ENCODE results near the gene CNTNAP2.

The CNTNAP2 gene

DNA sequence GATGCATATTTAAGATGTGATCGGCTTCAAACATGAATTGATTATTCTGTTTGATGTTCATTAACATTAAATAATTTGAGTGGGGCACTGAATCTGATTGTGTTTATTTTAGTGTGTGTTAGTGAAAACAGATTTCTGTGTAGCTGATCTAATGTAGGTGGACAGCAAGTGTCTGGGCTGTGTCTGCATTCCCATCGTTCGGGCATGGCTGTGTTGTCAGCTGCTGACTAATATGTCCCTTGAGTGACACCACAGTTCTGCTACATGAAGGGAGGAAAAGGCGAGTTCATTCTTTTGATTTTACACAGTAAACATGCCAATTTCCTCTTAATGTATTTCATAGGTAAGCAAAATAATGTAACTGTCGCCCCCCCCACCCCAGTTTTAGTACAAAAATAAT is 203.0 kb downstream of the CNTNAP2 start:
- no peak for DNase-seq

DNA sequence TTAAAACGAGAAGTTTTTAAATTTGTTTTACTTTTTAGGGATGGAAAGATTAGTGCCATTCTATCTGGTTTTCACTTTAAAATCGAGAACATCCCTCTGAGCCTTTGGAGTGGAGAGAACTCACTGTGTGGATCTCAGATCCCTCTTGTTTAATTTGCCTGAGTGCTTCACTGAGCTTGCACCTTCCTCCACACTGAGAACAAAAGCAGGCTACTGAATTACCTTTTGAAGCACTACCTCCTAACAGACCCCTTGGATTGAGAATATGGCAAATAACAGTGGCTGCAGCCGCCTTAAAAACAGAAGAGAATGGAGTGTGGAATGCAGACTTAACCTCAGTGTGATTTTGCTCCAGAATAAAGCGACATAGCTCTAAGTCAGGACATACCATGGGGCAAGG is 204.7 kb downstream of the CNTNAP2 start:
- DNase-seq: no peak

GRCh38 chr7:146331369-146331768 is 214.8 kb downstream of the CNTNAP2 start:
- no peak for DNase-seq

GRCh38 chr7:146345251-146345650 is 228.7 kb downstream of the CNTNAP2 start:
- DNase-seq: no peak

DNA sequence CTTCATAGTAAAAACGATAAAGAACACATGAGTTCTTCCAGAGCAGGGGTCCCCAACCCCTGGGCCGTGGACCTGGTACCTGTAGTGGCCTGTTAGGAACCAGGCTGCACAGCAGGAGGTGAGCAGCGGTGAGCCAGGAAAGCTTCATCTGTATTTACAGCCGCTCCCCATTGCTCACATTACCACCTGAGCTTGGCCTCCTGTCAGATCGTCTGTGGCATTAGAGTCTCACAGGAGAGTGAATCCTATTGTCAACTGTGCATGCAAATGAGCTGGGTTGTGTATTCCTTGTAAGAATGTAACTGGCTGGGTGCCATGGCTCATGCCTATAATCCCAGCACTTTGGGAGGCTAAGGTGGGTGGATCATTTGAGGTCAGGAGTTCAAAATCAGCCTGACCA is 229.5 kb downstream of the CNTNAP2 start:
- no peak for DNase-seq

GRCh38 chr7:146355216-146355615 is 238.6 kb downstream of the CNTNAP2 start:
- no peak for DNase-seq

GRCh38 chr7:146359176-146359575 is 242.6 kb downstream of the CNTNAP2 start:
- no peak for DNase-seq

GRCh38 chr7:146366938-146367337 is 250.3 kb downstream of the CNTNAP2 start:
- no peak for DNase-seq

DNA sequence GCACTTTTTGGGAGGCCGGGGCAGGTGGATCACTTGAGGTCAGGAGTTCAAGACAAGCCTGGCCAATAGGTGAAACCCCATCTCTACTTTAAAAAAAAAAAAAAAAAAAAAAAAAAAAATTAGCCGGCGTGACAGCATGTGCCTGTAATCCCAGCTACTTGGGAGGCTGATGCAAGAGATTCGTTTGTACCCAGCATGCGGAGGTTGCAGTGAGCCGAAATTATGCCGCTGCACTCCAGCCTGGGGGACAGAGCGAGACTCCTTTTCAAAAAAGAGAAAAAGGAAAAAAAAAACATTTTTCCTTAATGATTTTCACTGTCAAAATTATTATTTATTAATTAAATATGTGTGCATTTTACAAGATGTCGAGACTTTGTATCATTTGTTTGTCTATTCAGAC is 253.6 kb downstream of the CNTNAP2 start:
- no peak for DNase-seq

GRCh38 chr7:146375170-146375569 is 258.6 kb downstream of the CNTNAP2 start:
- DNase-seq: no peak

DNA sequence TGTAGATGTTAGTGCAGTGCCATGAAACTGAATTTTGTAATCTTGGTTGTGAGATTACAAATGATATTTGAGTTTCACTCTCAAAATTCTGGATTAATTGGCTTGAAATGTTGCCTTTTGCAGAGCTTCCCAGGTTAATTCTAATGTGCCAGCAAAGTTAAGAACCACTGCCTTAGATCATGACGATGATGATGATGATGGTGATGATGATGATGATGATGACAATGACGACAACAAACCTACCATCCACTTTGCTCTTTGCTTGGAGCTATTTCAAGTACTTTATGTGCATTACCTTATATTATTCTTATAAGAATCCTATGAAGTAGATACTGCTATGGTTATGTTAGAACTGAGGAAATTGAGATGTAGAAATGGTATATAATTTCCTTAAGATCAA is 261.6 kb downstream of the CNTNAP2 start:
- DNase-seq: no peak

GRCh38 chr7:146387140-146387539 is 270.5 kb downstream of the CNTNAP2 start:
- no peak for DNase-seq

- no peak for DNase-seq
Measured at GRCh38 chr7:146388928-146389327, 272.3 kb downstream of the CNTNAP2 start.

- DNase-seq: no peak
Measured at GRCh38 chr7:146393346-146393745, 276.7 kb downstream of the CNTNAP2 start.

GRCh38 chr7:146397141-146397540 is 280.5 kb downstream of the CNTNAP2 start:
- no peak for DNase-seq

GRCh38 chr7:146401939-146402338 is 285.3 kb downstream of the CNTNAP2 start:
- DNase-seq: no peak

DNA sequence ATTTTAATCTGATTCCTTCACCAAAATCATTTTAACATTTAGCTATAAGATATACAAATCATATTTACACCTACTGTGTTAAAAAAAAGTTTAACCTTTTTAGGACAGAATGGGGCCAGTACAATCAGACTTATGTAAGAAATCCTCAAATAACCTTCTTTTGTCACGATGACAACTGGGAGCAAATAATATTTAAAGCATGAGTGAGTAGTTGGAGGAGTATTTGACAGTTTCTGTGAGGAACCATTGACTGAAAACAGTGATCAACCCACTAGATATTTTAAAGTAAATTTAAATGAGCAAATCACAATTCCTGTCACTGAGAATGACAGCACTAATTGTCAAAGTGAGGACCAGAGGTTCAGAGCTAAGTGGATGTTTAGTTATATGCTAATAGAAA is 289.1 kb downstream of the CNTNAP2 start:
- no peak for DNase-seq

GRCh38 chr7:146411975-146412374 is 295.4 kb downstream of the CNTNAP2 start:
- no peak for DNase-seq

GRCh38 chr7:146412781-146413180 is 296.2 kb downstream of the CNTNAP2 start:
- DNase-seq: no peak

DNA sequence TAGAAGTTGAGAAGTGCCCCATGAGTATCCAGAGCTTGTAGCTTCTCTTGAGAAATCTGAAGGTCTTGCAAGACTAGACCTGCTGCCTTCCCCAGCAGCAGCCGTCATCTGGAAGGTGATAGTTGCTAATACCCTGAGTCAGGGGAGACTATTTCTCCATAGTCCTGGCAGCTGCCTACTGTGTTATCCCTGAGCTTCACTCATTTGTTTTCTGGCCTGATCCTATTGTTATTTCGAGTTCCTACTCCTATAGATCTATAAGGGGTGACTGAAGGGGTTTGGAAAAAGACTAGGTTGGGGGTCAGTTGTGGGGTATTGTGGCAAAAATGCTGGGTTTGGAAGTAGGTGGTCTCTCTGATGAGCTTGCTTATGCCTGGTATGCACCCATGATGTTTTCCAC is 297.8 kb downstream of the CNTNAP2 start:
- no peak for DNase-seq

DNA sequence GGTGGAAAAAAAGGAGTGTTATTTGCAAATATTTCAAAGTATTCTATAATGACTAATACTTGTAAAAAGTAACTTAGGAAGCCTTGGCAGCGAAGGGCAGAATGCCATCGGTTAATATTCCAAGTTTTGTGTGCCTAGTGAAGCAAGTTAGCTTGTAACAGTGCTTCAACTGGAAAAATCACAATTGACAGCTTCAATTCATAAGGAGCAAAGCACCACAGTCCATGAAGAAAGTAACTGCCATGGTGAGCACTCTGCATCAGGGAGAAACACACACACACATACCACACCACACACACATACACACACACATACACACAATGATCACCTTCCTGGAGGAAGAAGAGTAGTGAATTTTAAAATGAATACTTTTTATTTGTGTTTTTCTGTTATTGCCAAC is 298.3 kb downstream of the CNTNAP2 start:
- DNase-seq: no peak

- no peak for DNase-seq
Measured at GRCh38 chr7:146417176-146417575, 300.6 kb downstream of the CNTNAP2 start.

GRCh38 chr7:146423446-146423845 is 306.8 kb downstream of the CNTNAP2 start:
- no peak for DNase-seq

DNA sequence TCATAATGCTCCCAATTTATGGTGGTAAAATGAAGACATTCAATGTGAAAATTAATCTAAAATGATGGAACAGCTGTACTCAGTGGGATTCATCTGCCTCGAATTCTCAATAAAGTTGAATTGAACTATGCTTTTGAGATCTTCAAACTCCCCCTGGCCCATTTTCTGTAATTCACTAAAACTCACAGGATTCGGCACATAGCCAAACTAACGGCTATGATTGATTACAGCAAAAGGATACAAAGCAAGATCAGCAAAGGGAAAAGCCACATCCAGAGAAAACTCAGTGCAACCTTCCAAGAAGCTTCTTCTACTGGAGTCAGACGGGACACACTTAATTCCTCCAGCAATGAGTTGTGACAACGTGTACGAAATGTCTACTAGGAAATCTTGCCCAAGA is 307.5 kb downstream of the CNTNAP2 start:
- no peak for DNase-seq

GRCh38 chr7:146433501-146433900 is 316.9 kb downstream of the CNTNAP2 start:
- DNase-seq: no peak

- no peak for DNase-seq
Measured at GRCh38 chr7:146443102-146443501, 326.5 kb downstream of the CNTNAP2 start.
